H1 (cell line): ENCODE results near the gene LLPH. TPM values are rescaled to one million over a fixed set of nuclear protein-coding genes. Genes with fewer than 3 reads are reported as not detected.

Experiments used
- BACH1 ChIP-seq: IDR thresholded peaks from 2 replicates; pipeline ENCODE4 v1.6.1; 2012; ENCODE audit warnings: low read length, improper control_type of control experiment
- NANOG ChIP-seq: IDR thresholded peaks from 2 replicates; pipeline ENCODE4 v1.6.1; 2011; ENCODE audit warnings: low read length, low read depth, mild to moderate bottlenecking, inconsistent platforms; ENCODE audit not compliant: insufficient read depth, poor library complexity, severe bottlenecking
- POLR2AphosphoS5 ChIP-seq: IDR thresholded peaks from 2 replicates; pipeline ENCODE4 v1.6.1; 2011; ENCODE audit warnings: low read depth, low read length
- polyA plus RNA-seq, 7 experiments: library from polyadenylated mRNA; depleted of rRNA in 3 of 7; stranded (reverse) in 5 of 7; unstranded in 2 of 7; fragments of >200 nt in 5 of 7; fragments of 200-250 nt in 2 of 7; gene quantifications; 1 replicate in 5 of 7; 2 replicates in 1 of 7; 4 replicates in 1 of 7; pipeline versions ENCODE4 v1.2.1 to v1.2.3, GENCODE V29; 2011 to 2013; ENCODE audit warnings: missing spikeins in 2 of 7, mixed read lengths in 2 of 7
- total RNA-seq: library from RNA; stranded (reverse); fragmentation: NEBNext Ultra II Directional; extraction: Animal tissue kit (Norgen Biotek cat#: 25700); gene quantifications from 2 replicates; pipeline ENCODE4 v1.2.1, GENCODE V29; 2021

LLPH gene
- total and polyA plus RNA-seq, 2 of the 8 experiments (the other 6 are each of a cell fraction or from before 2014, with no cell fraction given) = 2.3 to 31.3 TPM

DNA sequence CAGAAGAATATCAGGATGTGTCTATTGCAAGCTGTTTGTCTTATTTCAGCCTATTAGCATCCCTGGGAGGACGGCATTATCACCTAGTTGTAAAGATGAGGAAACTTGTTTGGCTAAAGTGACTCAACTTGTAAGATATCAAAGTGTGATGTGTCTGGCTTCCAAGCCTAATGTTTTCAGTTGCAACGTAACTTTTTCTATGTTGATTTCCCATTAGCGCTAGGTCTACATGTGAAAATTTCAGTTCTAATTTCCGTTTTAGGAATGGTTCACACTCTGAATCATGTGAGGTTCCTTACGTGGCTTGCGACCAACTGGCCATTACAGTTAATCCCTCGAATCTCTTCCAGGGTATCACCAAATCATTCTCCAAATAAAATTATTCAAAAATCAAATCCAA is 58.0 kb downstream of the LLPH start (continued):
- no peak for TF ChIP-seq POLR2AphosphoS5
- no peak for TF ChIP-seq BACH1
- TF ChIP-seq NANOG = no peak
